HG03432 (cell line): Measurements from ENCODE around the gene ZFHX3.
A peak's percentile ranks its signal among the peaks of the same experiment; 100 is the strongest.

ENCODE experiments used
- ATAC-seq: cut with Tn5 transposase; IDR thresholded peaks from one replicate; pipeline ENCODE4 v1.9.1; 2021; ENCODE audit warnings: mild to moderate bottlenecking, moderate library complexity; ENCODE audit not compliant: unreplicated experiment

The ZFHX3 gene

DNA sequence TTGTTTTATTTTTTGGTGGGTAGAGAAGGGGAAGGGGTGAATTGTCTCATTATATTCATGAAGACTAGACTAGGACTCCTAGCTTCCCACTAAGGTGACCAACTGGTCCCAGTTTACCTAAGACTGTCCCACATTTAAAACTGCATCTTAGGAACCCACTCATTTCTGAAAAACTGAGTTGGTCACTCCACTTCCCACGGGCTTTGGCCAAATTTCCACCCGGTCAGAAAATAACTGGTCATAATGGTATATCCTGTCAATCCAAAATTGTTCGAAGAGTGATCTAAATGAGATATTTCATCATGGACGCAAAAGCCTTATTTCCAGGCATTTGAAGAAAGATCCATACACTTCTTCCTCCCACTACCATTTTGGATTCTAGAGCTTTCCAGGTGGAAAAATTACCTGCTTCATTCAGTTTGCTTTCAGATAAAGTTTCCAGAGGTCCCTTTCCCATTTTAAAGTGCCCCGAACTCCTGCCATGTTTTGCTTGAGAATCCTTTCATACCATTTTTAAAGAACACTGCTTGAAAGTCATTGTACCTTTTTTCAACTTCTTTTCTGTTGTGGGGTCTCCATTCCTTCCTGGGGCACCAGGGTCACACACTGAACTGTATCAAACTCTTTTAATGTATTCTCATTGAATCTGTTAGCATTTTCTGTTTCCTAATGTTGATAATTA lies 21.8 kb upstream of the ZFHX3 start:
- no peak for ATAC-seq

GRCh38 chr16:73068541-73069401 lies 20.8 kb upstream of the ZFHX3 start:
- no peak for ATAC-seq

GRCh38 chr16:73067671-73068540 lies 20.0 kb upstream of the ZFHX3 start:
- ATAC-seq: no peak

DNA sequence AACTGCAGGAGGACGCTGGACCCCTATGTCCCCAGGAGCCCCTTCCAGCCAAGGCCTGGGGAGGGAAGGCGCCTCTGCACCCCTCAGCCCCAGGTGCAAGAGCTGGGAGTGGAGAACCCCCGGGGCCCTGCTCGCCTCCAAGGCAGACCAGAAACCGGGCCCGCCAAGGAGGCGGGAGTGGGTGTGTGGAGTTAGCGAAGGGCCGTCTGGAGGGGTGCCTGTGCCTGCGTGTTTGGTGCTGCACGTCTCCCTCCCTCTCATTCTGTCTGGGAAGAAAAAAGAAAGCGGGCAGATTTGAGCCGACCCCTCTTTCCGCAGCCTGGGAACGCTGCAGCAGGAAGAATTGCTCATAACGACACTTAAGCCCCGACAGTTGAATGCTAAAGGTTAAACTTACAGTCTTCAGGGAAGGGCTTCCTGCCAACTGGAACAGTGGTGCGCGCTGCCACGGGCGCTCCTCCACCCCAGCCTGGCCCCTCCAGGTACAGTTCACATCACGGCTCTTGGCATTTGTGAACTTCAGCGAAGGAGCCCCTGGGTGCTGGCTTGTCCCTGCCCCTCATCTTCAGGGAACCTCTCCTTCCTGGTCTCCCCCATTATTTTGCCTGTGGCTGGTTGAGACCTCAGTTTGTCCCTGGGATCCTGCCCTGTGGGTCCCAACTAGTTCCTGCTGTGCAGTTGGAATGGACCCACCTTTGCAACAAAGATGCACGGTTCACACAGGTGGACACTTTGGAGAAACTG lies 19.2 kb upstream of the ZFHX3 start:
- ATAC-seq: no peak

GRCh38 chr16:73066331-73066926 lies 18.5 kb upstream of the ZFHX3 start:
- no peak for ATAC-seq

GRCh38 chr16:73065632-73066330 lies 17.9 kb upstream of the ZFHX3 start:
- ATAC-seq: no peak

DNA sequence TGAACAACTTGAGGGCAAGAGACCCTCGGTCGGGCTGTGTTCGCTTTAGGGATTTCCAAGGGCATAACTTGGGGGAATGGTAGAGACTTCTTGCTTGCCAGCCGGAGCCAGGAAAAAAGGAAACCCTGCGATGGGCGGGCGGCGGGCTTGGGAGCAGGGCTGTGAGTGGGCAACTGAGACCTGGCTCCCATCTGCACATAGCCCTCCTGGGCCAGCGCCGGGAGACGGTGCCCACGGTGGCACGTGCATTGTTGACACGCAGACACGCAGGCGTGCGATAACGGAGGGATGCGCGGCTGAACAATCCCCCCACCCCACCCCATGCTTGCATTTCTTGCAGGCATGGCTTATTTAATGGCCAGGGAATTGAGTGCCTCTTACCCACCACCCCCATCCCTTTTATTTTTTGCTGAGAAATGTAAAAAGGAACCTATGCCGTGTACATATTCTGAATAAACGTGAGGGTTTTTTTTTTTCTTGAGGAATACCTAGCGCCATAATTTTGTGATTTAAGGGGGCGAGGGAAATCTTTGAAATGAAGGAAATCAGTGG lies 17.1 kb upstream of the ZFHX3 start:
- no peak for ATAC-seq

GRCh38 chr16:73064212-73064993 lies 16.5 kb upstream of the ZFHX3 start:
- no peak for ATAC-seq

- ATAC-seq: no peak
Measured at GRCh38 chr16:73063854-73064211, 15.9 kb upstream of the ZFHX3 start.

- no peak for ATAC-seq
Measured at GRCh38 chr16:73062743-73063733, 15.1 kb upstream of the ZFHX3 start.

- ATAC-seq: no peak
Measured at GRCh38 chr16:73062001-73062616, 14.2 kb upstream of the ZFHX3 start.

DNA sequence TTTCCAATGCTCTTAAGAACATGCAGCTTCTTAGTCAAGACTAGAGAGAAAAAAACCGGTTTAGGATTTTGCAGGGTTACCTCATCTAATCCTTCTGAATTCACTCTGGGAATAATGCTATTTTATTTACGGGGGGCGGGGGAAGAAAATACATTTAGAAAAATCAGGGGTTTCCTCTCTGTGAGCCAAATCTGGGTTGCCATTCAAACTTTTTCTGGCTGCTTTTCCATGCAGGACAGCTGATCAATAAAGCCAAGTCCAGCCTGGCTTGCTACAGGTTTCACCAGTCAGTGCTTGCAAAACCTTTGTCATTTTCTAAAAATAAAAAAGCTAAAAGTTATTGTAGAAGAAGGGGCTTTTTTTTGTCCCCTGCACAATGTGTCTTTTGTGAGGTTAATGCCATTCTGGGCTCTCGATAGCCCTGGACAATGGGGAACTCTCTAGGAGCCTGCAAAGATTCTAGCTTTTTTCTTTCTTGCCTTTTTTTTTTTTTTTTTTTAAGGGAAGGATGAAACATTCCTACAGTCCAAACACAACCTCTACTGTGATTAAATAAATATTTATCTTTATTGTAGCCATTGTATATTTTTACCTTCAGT lies 13.1 kb upstream of the ZFHX3 start:
- no peak for ATAC-seq

DNA sequence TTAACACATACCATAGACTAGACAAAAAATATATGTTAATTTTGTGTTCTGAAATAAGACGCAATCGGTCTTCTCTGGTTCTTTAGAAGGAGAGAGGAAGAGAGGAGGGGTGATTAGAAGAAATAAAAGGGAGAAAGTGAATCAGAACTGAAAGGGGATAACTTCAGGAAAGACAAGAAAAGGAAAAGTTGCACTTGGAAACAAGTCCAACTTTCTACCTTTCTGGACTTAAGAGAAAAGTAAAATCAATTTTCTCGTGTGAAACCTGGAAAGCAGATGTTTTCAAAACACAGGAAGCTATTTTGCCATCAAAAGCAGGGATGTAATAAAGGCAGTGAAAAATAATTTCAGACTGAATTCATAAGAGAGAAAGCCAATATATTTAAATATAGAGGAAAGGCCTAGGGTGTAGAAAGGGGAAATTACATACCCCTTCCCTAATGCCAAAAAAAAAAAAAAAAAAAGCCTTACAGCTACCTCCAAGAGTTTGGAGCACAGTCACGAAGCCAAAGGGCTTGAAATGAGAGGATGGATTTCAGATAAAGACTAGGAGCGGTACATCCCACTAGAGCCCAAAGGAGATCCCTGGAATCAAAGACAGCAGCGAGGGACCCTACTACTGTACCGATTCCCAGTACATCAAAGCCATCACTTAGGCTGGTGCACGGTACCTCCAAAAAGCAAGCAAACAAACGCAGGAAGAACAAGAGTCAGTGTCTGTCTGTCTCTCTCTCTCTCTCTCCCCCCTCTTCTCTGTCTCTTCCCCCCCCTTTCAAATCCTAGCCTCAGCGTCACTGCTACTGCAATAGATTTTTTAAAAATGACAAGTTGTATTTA lies 12.1 kb upstream of the ZFHX3 start:
- ATAC-seq: no peak

- ATAC-seq: peak; percentile 34
Measured at GRCh38 chr16:73058616-73059409, 10.9 kb upstream of the ZFHX3 start.

- peak; percentile 79 for ATAC-seq
Measured at GRCh38 chr16:73058221-73058615, 10.3 kb upstream of the ZFHX3 start.
